Right cardiac atrium (tissue), 5 donors: ENCODE results near the gene TMEM163. TPM values are rescaled to one million over a fixed set of nuclear protein-coding genes. Genes with fewer than 3 reads are reported as not detected.

Source experiments
- ATAC-seq, 2 donors: fragments of 200-7000 bp; cut with Tn5 transposase; one replicate each; pipeline versions ENCODE4 v1.8.0 to v1.9.1; 2020; ENCODE audit warnings: moderate library complexity in 2 of 2, mild to moderate bottlenecking in 1 of 2
- DNase-seq, 3 donors: peaks; one replicate each; pipeline ENCODE4 v3.0.0-alpha.2; 2020
- H3K27ac ChIP-seq: one replicate; pipeline ENCODE4 v1.5.1; 2013; ENCODE audit warnings: mild to moderate bottlenecking, low read length, control low read depth, moderate library complexity
- H3K27me3 ChIP-seq: one replicate; pipeline ENCODE4 v1.6.1; 2013; ENCODE audit not compliant: control insufficient read depth, insufficient read depth
- H3K4me1 ChIP-seq: one replicate; pipeline ENCODE4 v1.6.1; 2013; ENCODE audit warnings: low read length; ENCODE audit not compliant: control insufficient read depth, insufficient read depth
- H3K4me3 ChIP-seq: one replicate; pipeline ENCODE4 v1.5.1; 2013; ENCODE audit warnings: low read length, control low read depth
- H3K9me3 ChIP-seq: one replicate; pipeline ENCODE4 v1.6.1; 2013; ENCODE audit warnings: low read length; ENCODE audit not compliant: control insufficient read depth
- WGBS: extraction: QIAGEN DNeasy Blood & Tissue Kit; methylation state at CpG from one replicate; pipeline ENCODE4 v1.1.7; 2013; 5-methylcytosine and 5-hydroxymethylcytosine counted together
- intact Hi-C, 4 donors: fragments of 100-400 bp; cut with DNase I; formaldehyde crosslinking; loops; one replicate each; pipeline versions ENCODE4 v1.11.0 to v1.14.0; 2022 to 2023
- polyA plus RNA-seq: library from polyadenylated mRNA; stranded (reverse); fragments of 200-250 nt; gene quantifications from one replicate; pipeline ENCODE4 v1.2.3, GENCODE V29; 2013
- total RNA-seq, 4 donors: library from RNA; stranded (reverse); fragmentation: NEBNext Ultra II Directional; extraction: Animal tissue kit (Norgen Biotek cat#: 25700); gene quantifications; one replicate each; pipeline ENCODE4 v1.2.1, GENCODE V29; 2021
- donor health status: healthy with polysubstance abuse.
- donor health status: DM: no; HTN: yes; CAD: no.
- donor health status: DM: no; HTN: no; CAD: no.
- donor health status: DM: no; HTN: yes; CAD: no; lungs with severe emphysema.
- donor health status: DM: yes; HTN: yes; CAD: no.

TMEM163 gene
- total and polyA plus RNA-seq, 5 donors = 3.3 to 7.1 (median 4.9) TPM

GRCh38 chr2:134609924-134610513, 108.8 kb downstream of the TMEM163 start:
- ATAC-seq (no peak), DNase-seq (peak in 1 of 3 donors; percentile 34)
- peaks cover 6% of the 10 kb centered on the region for H3K4me1 ChIP-seq
- 75% methylated on average over 8 of the region's 8 CpGs for WGBS
- H3K9me3 ChIP-seq = no peaks in the 10 kb centered on the region
- H3K27me3 ChIP-seq = no peaks in the 10 kb centered on the region
- no peak overlapping the region for H3K27ac ChIP-seq
- intact Hi-C loops = no loop called here
- H3K4me3 ChIP-seq = no peak overlapping the region

- no peak for ATAC-seq
Observed at GRCh38 chr2:134603966-134604365, 114.8 kb downstream of the TMEM163 start.

GRCh38 chr2:134602666-134603065, 116.1 kb downstream of the TMEM163 start:
- Histone ChIP-seq H3K4me1 (peaks cover 2% of the 10 kb centered on the region), H3K27ac (no peak overlapping the region), H3K27me3 (no peaks in the 10 kb centered on the region), H3K4me3 (no peak overlapping the region), H3K9me3 (no peaks in the 10 kb centered on the region)
- intact Hi-C loops = no loop called here
- no peak for ATAC-seq
- WGBS = 86% methylated on average over 4 of the region's 4 CpGs
- no peak for DNase-seq

More at GRCh38 chr2:134603966-134604365, 114.8 kb downstream of the TMEM163 start:
- H3K9me3 ChIP-seq = no peaks in the 10 kb centered on the region
- no peak for DNase-seq
- peaks cover 2% of the 10 kb centered on the region for H3K4me1 ChIP-seq
- 53% methylated on average over 5 of the region's 5 CpGs for WGBS
- intact Hi-C loops = no loop called here
- no peak overlapping the region for H3K4me3 ChIP-seq
- H3K27ac ChIP-seq = no peak overlapping the region
- H3K27me3 ChIP-seq = no peaks in the 10 kb centered on the region

GRCh38 chr2:134601264-134601663, 117.5 kb downstream of the TMEM163 start:
- Histone ChIP-seq H3K4me3 (no peak overlapping the region), H3K27ac (no peak overlapping the region), H3K27me3 (no peaks in the 10 kb centered on the region), H3K9me3 (no peaks in the 10 kb centered on the region), H3K4me1 (peaks cover under 1% of the 10 kb centered on the region)
- intact Hi-C loops = no loop called here
- DNase-seq = peak in 1 of 3 donors; percentile 39
- 91% methylated on average over 11 of the region's 11 CpGs for WGBS
- ATAC-seq = no peak

- Histone ChIP-seq H3K4me3 (no peak overlapping the region), H3K27me3 (no peaks in the 10 kb centered on the region), H3K9me3 (no peaks in the 10 kb centered on the region), H3K4me1 (no peaks in the 10 kb centered on the region), H3K27ac (no peak overlapping the region)
- DNase-seq (no peak), ATAC-seq (no peak)
- WGBS = 86% methylated on average over 2 of the region's 2 CpGs
- intact Hi-C loops = no loop called here
Observed at GRCh38 chr2:134600208-134600607, 118.6 kb downstream of the TMEM163 start.

GRCh38 chr2:134599236-134599635, 119.6 kb downstream of the TMEM163 start:
- DNase-seq = no peak
- 87% methylated on average over 3 of the region's 3 CpGs for WGBS
- Histone ChIP-seq H3K27ac (no peak overlapping the region), H3K4me3 (no peak overlapping the region), H3K9me3 (no peaks in the 10 kb centered on the region), H3K27me3 (no peaks in the 10 kb centered on the region), H3K4me1 (no peaks in the 10 kb centered on the region)
- intact Hi-C loops = no loop called here
- ATAC-seq = no peak

GRCh38 chr2:134594399-134594798, 124.4 kb downstream of the TMEM163 start:
- intact Hi-C loops = no loop called here
- ATAC-seq = no peak
- Histone ChIP-seq H3K27me3 (no peaks in the 10 kb centered on the region), H3K4me1 (no peaks in the 10 kb centered on the region), H3K4me3 (no peak overlapping the region), H3K9me3 (peaks cover 2% of the 10 kb centered on the region), H3K27ac (no peak overlapping the region)
- DNase-seq = no peak
- WGBS = 60% methylated on average over 6 of the region's 6 CpGs

GRCh38 chr2:134593519-134593918, 125.3 kb downstream of the TMEM163 start:
- no peaks in the 10 kb centered on the region for H3K27me3 ChIP-seq
- H3K4me1 ChIP-seq = no peaks in the 10 kb centered on the region
- no peak overlapping the region for H3K27ac ChIP-seq
- 83% methylated on average over 8 of the region's 8 CpGs for WGBS
- no peak overlapping the region for H3K4me3 ChIP-seq
- ATAC-seq (no peak), DNase-seq (no peak)
- intact Hi-C loops = no loop called here
- peaks cover 2% of the 10 kb centered on the region for H3K9me3 ChIP-seq

GRCh38 chr2:134592377-134592776, 126.4 kb downstream of the TMEM163 start:
- Histone ChIP-seq H3K27ac (no peak overlapping the region), H3K27me3 (no peaks in the 10 kb centered on the region), H3K4me3 (no peak overlapping the region), H3K4me1 (no peaks in the 10 kb centered on the region), H3K9me3 (peaks cover 2% of the 10 kb centered on the region)
- WGBS = 83% methylated on average over 1 of the region's 1 CpG
- no peak for ATAC-seq
- intact Hi-C loops = no loop called here
- no peak for DNase-seq

DNA sequence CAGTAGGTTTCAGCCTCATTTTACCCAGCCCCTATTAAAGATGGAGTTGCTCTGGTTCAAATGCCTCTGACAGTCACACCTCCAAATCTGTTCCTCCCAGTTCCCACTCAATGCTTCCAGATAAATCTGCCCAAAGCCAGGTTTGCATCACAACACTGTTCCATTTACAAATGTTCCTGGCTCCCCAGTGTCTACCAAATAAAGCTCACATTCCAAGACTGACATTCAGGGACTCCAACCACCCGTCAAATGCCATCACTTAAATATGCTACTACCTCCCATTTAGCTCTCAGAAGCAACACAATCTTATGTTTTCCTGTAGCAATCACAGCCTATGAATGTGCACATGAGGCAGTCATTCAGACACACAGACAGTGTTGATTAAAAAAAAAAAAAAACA, 127.3 kb downstream of the TMEM163 start:
- 79% methylated on average over 1 of the region's 1 CpG for WGBS
- DNase-seq = no peak
- intact Hi-C loops = no loop called here
- H3K4me1 ChIP-seq = no peaks in the 10 kb centered on the region
- peaks cover 2% of the 10 kb centered on the region for H3K9me3 ChIP-seq
- no peaks in the 10 kb centered on the region for H3K27me3 ChIP-seq
- no peak overlapping the region for H3K4me3 ChIP-seq
- no peak for ATAC-seq
- H3K27ac ChIP-seq = no peak overlapping the region

GRCh38 chr2:134590679-134591078, 128.1 kb downstream of the TMEM163 start:
- DNase-seq = no peak
- peaks cover 2% of the 10 kb centered on the region for H3K9me3 ChIP-seq
- no peaks in the 10 kb centered on the region for H3K27me3 ChIP-seq
- intact Hi-C loops = no loop called here
- H3K4me1 ChIP-seq = no peaks in the 10 kb centered on the region
- no peak overlapping the region for H3K27ac ChIP-seq
- ATAC-seq = no peak
- no peak overlapping the region for H3K4me3 ChIP-seq
- 86% methylated on average over 1 of the region's 1 CpG for WGBS
